Endothelial cell of umbilical vein (primary cell): ENCODE measurements around the gene MINDY4. TPM values are rescaled to one million over a fixed set of nuclear protein-coding genes. Genes with fewer than 3 reads are reported as not detected.

Experiments used
- BruUV-seq: library from RNA; stranded (reverse); fragments of 400-500 nt; replicated peaks from 2 replicates; lab custom pipeline; 2021; lab: Mats Ljungman, UMichigan
- CTCF ChIA-PET: fragments of 300-600, 350-600 bp; sonication (Branson Sonifier 250); formaldehyde crosslinking; loops from one replicate; lab custom pipeline; 2021; ENCODE audit warnings: antibody characterized with exemption, inconsistent platforms; lab: Charles Lee
- POLR2A ChIA-PET: fragments of 300-600, 350-600 bp; sonication (Branson Sonifier 250); formaldehyde crosslinking; loops from one replicate; lab custom pipeline; 2021; ENCODE audit warnings: antibody characterized with exemption, inconsistent platforms; lab: Charles Lee
- DNase-seq: peaks from one replicate; pipeline ENCODE4 v3.0.0-alpha.2; 2011; ENCODE audit warnings: low read depth, low spot score
- FAIRE-seq: peaks from 2 replicates; lab custom pipeline; 2011; peaks lifted over from hg19 to GRCh38; lab: Jason Lieb, UNC
- H2AFZ ChIP-seq: 2 replicates; pipeline ENCODE4 v1.6.0; 2012; ENCODE audit warnings: low read depth, low read length, control low read depth, inconsistent platforms
- H3K27ac ChIP-seq: 2 replicates; pipeline ENCODE4 v1.5.1; 2011; ENCODE audit warnings: low read depth, mild to moderate bottlenecking, control low read depth, low read length, moderate library complexity; ENCODE audit not compliant: insufficient read depth
- H3K27me3 ChIP-seq, 2 experiments: 2 replicates each; pipeline versions ENCODE4 v1.6.0 to v1.6.1; 2011; ENCODE audit warnings: low read length in 2 of 2, mixed read lengths in 1 of 2; ENCODE audit not compliant: control insufficient read depth in 2 of 2, insufficient read depth in 2 of 2
- H3K36me3 ChIP-seq, 2 experiments: 2 replicates in 1 of 2; 3 replicates in 1 of 2; pipeline ENCODE4 v1.5.1; 2011; ENCODE audit warnings: low read length in 2 of 2, mild to moderate bottlenecking in 1 of 2, moderate library complexity in 1 of 2; ENCODE audit not compliant: control insufficient read depth in 2 of 2, insufficient read depth in 2 of 2; ENCODE audit errors: extremely low read depth in 1 of 2
- H3K4me1 ChIP-seq: 3 replicates; pipeline ENCODE4 v1.5.1; 2011; ENCODE audit warnings: mild to moderate bottlenecking, low read length; ENCODE audit not compliant: control insufficient read depth, insufficient read depth; ENCODE audit errors: extremely low read depth
- H3K4me2 ChIP-seq: 2 replicates; pipeline ENCODE4 v1.6.1; 2011; ENCODE audit warnings: low read length, control low read depth, mixed read lengths; ENCODE audit not compliant: insufficient read depth
- H3K4me3 ChIP-seq, 3 experiments: fragments of 200-600 bp in 1 of 3; sonication (generic), shearing (Covaris generic) in 1 of 3; replicated peaks in 1 of 3; 2 replicates each; pipeline ENCODE4 v1.5.1; 2011 to 2016; ENCODE audit warnings: control low read depth in 3 of 3, low read length in 3 of 3, mild to moderate bottlenecking in 2 of 3, inconsistent platforms in 1 of 3, low read depth in 1 of 3, moderate library complexity in 1 of 3; ENCODE audit not compliant: insufficient read depth in 1 of 3
- H3K79me2 ChIP-seq: 2 replicates; pipeline ENCODE4 v1.6.0; 2012; ENCODE audit warnings: low read length, inconsistent platforms; ENCODE audit not compliant: control insufficient read depth, insufficient read depth
- H3K9ac ChIP-seq: replicated peaks from 2 replicates; pipeline ENCODE3; 2011; ENCODE audit warnings: low read length, control low read depth; ENCODE audit not compliant: insufficient read depth; ENCODE audit errors: extremely low read depth
- H3K9me1 ChIP-seq: replicated peaks from 3 replicates; pipeline ENCODE4 v1.6.0; 2011; ENCODE audit warnings: mild to moderate bottlenecking, low read length; ENCODE audit not compliant: control insufficient read depth, insufficient read depth; ENCODE audit errors: extremely low read depth
- H3K9me3 ChIP-seq: replicated peaks from 2 replicates; pipeline ENCODE4 v1.5.1; 2012; ENCODE audit warnings: low read length, inconsistent platforms; ENCODE audit not compliant: control insufficient read depth, insufficient read depth
- H4K20me1 ChIP-seq: replicated peaks from 2 replicates; pipeline ENCODE3; 2011; ENCODE audit warnings: mild to moderate bottlenecking, low read length; ENCODE audit not compliant: control insufficient read depth, insufficient read depth; ENCODE audit errors: extremely low read depth
- EZH2 ChIP-seq: IDR thresholded peaks from 2 replicates; pipeline ENCODE4 v1.6.1; 2012; ENCODE audit warnings: borderline replicate concordance, low read depth, mild to moderate bottlenecking, moderate library complexity, low read length, inconsistent platforms; ENCODE audit not compliant: severe bottlenecking
- FOS ChIP-seq: IDR thresholded peaks from 2 replicates; pipeline ENCODE4 v1.6.1; 2011; ENCODE audit warnings: mild to moderate bottlenecking, low read length, moderate library complexity, borderline replicate concordance; ENCODE audit not compliant: insufficient read depth
- GATA2 ChIP-seq: IDR thresholded peaks from 2 replicates; pipeline ENCODE4 v1.7.0; 2011; ENCODE audit warnings: low read depth, mild to moderate bottlenecking, moderate library complexity, mixed read lengths, low read length; ENCODE audit not compliant: insufficient read length, insufficient read depth
- JUN ChIP-seq: IDR thresholded peaks from 2 replicates; pipeline ENCODE4 v1.6.1; 2011; ENCODE audit warnings: borderline replicate concordance, low read depth; ENCODE audit not compliant: insufficient read length, insufficient read depth
- MYC ChIP-seq: IDR thresholded peaks from one replicate; pipeline ENCODE4 v1.6.1; 2011; ENCODE audit warnings: mild to moderate bottlenecking, low read depth, low read length
- POLR2A ChIP-seq: IDR thresholded peaks from 2 replicates; pipeline ENCODE4 v1.6.1; 2012; ENCODE audit warnings: low read depth, mild to moderate bottlenecking, control low read depth, low read length
- POLR2AphosphoS5 ChIP-seq: IDR thresholded peaks from 2 replicates; pipeline ENCODE4 v1.6.1; 2012; ENCODE audit warnings: low read depth, mild to moderate bottlenecking, control low read depth, low read length, moderate library complexity; ENCODE audit not compliant: insufficient read depth
- dilution Hi-C: fragments of 300-500 bp; cut with MboI; formaldehyde crosslinking; loops from one replicate; pipeline ENCODE4 v1.15.0; 2019; ENCODE audit warnings: low sequenced_read_pairs; ENCODE audit not compliant: extremely low pct_ligation_motif_present
- intact Hi-C: fragments of 100-400 bp; cut with micrococcal nuclease; formaldehyde crosslinking; loops from one replicate; pipeline ENCODE4 v1.10.0; 2022
- polyA plus RNA-seq, 4 experiments: library from polyadenylated mRNA; depleted of rRNA in 3 of 4; stranded (reverse) in 3 of 4; unstranded in 1 of 4; fragments of >200 nt; gene quantifications; 2 replicates each; pipeline versions ENCODE4 v1.2.1 to v1.2.3, GENCODE V29; 2011 to 2012; ENCODE audit warnings: missing spikeins in 1 of 4
- total RNA-seq: library from RNA; stranded (reverse); gene quantifications from 2 replicates; pipeline ENCODE4 v1.2.3, GENCODE V29; 2021
- TF ChIP-seq, protein P1 (sequence below), 2 donors: IDR thresholded peaks; 1 replicate in 1 of 2; 2 replicates in 1 of 2; pipeline ENCODE4 v1.5.1; 2011; ENCODE audit warnings: low read length in 2 of 2, mild to moderate bottlenecking in 2 of 2, moderate library complexity in 2 of 2, control low read depth in 1 of 2, inconsistent platforms in 1 of 2, low read depth in 1 of 2; ENCODE audit not compliant: insufficient read depth in 1 of 2; ENCODE audit errors: extremely low read depth in 1 of 2
- TF ChIP-seq, protein P2 (sequence below): IDR thresholded peaks from 2 replicates; pipeline ENCODE4 v1.6.1; 2011; ENCODE audit not compliant: insufficient read depth, insufficient read length

MINDY4 gene
- total and polyA plus RNA-seq, 2 donors (not counting 3 experiments of a cell fraction or from before 2014, with no cell fraction given) = 2.2 to 4.7 TPM

DNA sequence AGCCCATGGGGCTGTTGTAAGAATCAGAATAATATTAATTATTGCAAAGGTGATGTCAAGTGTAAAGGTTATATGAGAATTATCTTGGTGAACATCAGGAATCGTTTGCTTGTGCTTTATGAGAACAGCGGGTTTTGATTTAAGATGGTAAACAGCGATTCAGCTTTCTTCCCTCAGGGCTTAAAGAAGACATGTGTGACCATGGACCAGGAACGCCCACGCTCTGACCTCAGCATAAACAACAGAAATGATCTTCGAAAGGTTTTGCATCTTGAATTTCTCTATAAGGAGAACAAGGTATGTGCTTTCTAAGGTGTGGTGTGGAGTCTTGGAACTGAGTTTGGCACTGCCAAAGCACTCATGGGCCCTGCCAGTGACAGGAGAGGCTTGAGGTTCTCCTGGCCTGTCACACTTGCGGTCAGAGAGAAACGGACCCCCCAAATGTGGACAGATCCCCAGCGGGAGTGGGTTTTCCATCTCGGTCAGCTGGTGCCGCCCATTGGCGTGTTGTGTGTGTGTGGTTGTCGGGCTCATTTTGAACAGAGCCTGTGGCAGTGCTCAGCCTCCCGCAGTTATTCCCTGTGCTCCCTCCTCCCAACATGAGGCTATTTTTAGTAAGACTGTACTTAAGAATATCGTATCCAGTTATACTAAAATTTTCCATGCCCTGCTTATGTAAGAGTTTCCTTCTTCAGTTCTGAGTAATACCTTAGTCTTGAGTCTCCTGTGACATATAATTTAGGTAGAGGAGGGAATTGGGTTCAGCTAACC lies 7.2 kb downstream of the MINDY4 start:
- no TSS peak for BruUV-seq
- H4K20me1 ChIP-seq = no peaks in the 10 kb centered on the region
- no peak for TF ChIP-seq FOS
- TF ChIP-seq, protein P1, sequence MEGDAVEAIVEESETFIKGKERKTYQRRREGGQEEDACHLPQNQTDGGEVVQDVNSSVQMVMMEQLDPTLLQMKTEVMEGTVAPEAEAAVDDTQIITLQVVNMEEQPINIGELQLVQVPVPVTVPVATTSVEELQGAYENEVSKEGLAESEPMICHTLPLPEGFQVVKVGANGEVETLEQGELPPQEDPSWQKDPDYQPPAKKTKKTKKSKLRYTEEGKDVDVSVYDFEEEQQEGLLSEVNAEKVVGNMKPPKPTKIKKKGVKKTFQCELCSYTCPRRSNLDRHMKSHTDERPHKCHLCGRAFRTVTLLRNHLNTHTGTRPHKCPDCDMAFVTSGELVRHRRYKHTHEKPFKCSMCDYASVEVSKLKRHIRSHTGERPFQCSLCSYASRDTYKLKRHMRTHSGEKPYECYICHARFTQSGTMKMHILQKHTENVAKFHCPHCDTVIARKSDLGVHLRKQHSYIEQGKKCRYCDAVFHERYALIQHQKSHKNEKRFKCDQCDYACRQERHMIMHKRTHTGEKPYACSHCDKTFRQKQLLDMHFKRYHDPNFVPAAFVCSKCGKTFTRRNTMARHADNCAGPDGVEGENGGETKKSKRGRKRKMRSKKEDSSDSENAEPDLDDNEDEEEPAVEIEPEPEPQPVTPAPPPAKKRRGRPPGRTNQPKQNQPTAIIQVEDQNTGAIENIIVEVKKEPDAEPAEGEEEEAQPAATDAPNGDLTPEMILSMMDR (IDR thresholded peaks at IDR 0.05; ENCODE audit: extremely low read depth in 1 of 2, insufficient read depth in 1 of 2, low read depth in 1 of 2, low read length in 2 of 2) = no peak
- H3K9me1 ChIP-seq = no peaks in the 10 kb centered on the region
- no peaks in the 10 kb centered on the region for H3K9me3 ChIP-seq
- DNase-seq (no peak), FAIRE-seq (no peak)
- H3K9ac ChIP-seq = no peak overlapping the region
- H3K4me3 ChIP-seq = no peak overlapping the region
- H3K27me3 ChIP-seq = no peaks in the 10 kb centered on the region
- no peaks in the 10 kb centered on the region for H3K79me2 ChIP-seq
- no peak overlapping the region for H3K27ac ChIP-seq
- ChIA-PET CTCF (no interaction called here), POLR2A (no interaction called here)
- dilution Hi-C loops (no loop called here), intact Hi-C loops (no loop called here)
- H3K4me2 ChIP-seq = no peak overlapping the region
- no peak overlapping the region for H2AFZ ChIP-seq
- peaks cover 0 to 4% of the 10 kb centered on the region in 2 experiments for H3K36me3 ChIP-seq
- no peaks in the 10 kb centered on the region for H3K4me1 ChIP-seq

DNA sequence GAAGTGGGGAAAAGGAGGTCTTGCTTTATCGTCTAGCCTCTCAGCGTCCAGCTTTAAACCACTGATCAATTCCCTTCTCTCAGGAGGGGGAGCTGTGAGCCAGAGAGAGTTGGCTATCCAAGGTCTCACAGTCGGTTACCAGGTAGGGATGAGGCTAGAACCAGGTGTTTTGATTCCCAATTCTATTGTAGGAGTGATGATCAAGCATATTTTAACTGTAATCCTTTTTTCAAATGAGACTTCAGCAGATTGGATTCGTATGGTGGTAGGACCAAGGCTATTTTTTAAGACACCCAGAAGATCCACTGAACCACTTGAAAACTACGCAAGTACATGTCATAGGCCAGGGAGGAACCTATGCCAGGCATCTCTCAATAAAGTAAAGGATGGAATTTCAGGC lies 8.4 kb downstream of the MINDY4 start:
- FAIRE-seq (no peak), DNase-seq (no peak)
- Histone ChIP-seq H3K4me3 (no peak overlapping the region), H3K9me3 (no peaks in the 10 kb centered on the region), H3K9me1 (no peaks in the 10 kb centered on the region), H3K27ac (no peak overlapping the region), H3K79me2 (no peaks in the 10 kb centered on the region), H2AFZ (no peak overlapping the region), H4K20me1 (no peaks in the 10 kb centered on the region), H3K27me3 (no peaks in the 10 kb centered on the region), H3K36me3 (peaks cover 0 to 4% of the 10 kb centered on the region in 2 experiments), H3K4me2 (no peak overlapping the region), H3K4me1 (no peaks in the 10 kb centered on the region), H3K9ac (no peak overlapping the region)
- intact Hi-C loops = no loop called here
- TF ChIP-seq MYC (no peak), FOS (no peak), JUN (no peak), POLR2AphosphoS5 (no peak), POLR2A (no peak), GATA2 (no peak), EZH2 (no peak)
- TF ChIP-seq, protein P2, sequence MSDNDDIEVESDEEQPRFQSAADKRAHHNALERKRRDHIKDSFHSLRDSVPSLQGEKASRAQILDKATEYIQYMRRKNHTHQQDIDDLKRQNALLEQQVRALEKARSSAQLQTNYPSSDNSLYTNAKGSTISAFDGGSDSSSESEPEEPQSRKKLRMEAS = no peak
- TF ChIP-seq, protein P1 (IDR thresholded peaks at IDR 0.05; ENCODE audit: extremely low read depth in 1 of 2, insufficient read depth in 1 of 2, low read depth in 1 of 2, low read length in 2 of 2) = no peak
- BruUV-seq = no TSS peak
- dilution Hi-C loops = no loop called here
- CTCF ChIA-PET = interaction anchor here (1.1 kb wide), 1 partner anchor 10 kb away, joined by 4 read pairs; no protein-coding TSS in a partner anchor
- POLR2A ChIA-PET = no interaction called here
